ENCODE data around the gene OR5M11. TPM values are rescaled to one million over a fixed set of nuclear protein-coding genes. Genes with fewer than 3 reads are reported as not detected.
"Not testable (repeated sequence)": the region's sequence is repeated elsewhere in the genome, so short reads cannot be mapped to it uniquely, and the experiment has no call there.

Gene OR5M11
- polyA plus RNA-seq (2013, experiment 1 of 2) = not detected
- not detected for polyA plus RNA-seq (2013, experiment 2 of 2)

- Histone ChIP-seq H2BK5ac (ENCODE audit: low read length) (no peak within 1 kb of the TSS), H2BK120ac (ENCODE audit: low read depth, low read length) (no peak within 1 kb of the TSS), H2BK15ac (replicated peaks; ENCODE audit: low read depth) (no peak within 1 kb of the TSS), H3K79me1 (ENCODE audit: low read length) (no peaks in the 10 kb centered on the region), H4K5ac (ENCODE audit: low read length) (no peak within 1 kb of the TSS), H3K4me2 (ENCODE audit: low read length) (no peak within 1 kb of the TSS), H3K27ac (ENCODE audit: low read depth, low read length) (no peak within 1 kb of the TSS), H3K23ac (ENCODE audit: low read length) (no peak within 1 kb of the TSS), H3K9ac (ENCODE audit: low read length) (no peak within 1 kb of the TSS), H4K8ac (ENCODE audit: low read depth, low read length) (no peak within 1 kb of the TSS), H2AK5ac (ENCODE audit: low read length) (no peak within 1 kb of the TSS), H3K18ac (ENCODE audit: low read length) (no peak within 1 kb of the TSS), H3K27me3 (ENCODE audit: insufficient read depth, low read length, poor library complexity) (no peaks in the 10 kb centered on the region), H3K4ac (ENCODE audit: low read depth, low read length) (no peak within 1 kb of the TSS), H3K56ac (ENCODE audit: low read length) (no peak within 1 kb of the TSS), H3K36me3 (ENCODE audit: control insufficient read depth, insufficient read depth, low read length) (no peaks in the 10 kb centered on the region), H3K79me2 (ENCODE audit: control insufficient read depth, insufficient read depth, low read length) (no peaks in the 10 kb centered on the region), H3K4me1 (ENCODE audit: control insufficient read depth, low read depth, low read length) (no peaks in the 10 kb centered on the region), H3K4me3 (ENCODE audit: low read length) (no peak within 1 kb of the TSS)
- WGBS (ENCODE audit: extremely low coverage, insufficient coverage, low lambda C conversion rate) = no CpG with 5 or more reads among the region's 2 CpGs
- DNase-seq = no peak
Measured at GRCh38 chr11:56543157-56543556, at the start of gene OR5M11. Gene OR5M11, minus strand, starts transcription at chr11:56543257. Its CDS starts 0 bp downstream, at chr11:56543257.

GRCh38 chr11:56592088-56592717 lies 49.1 kb upstream of the OR5M11 start:
- H3K36me3 ChIP-seq (ENCODE audit: control insufficient read depth, insufficient read depth, low read length); DNase-seq; H2BK5ac ChIP-seq (ENCODE audit: low read length); H2BK120ac ChIP-seq (ENCODE audit: low read depth, low read length); H3K79me1 ChIP-seq (ENCODE audit: low read length); H3K4me1 ChIP-seq (ENCODE audit: control insufficient read depth, low read depth, low read length); H3K27ac ChIP-seq (ENCODE audit: low read depth, low read length); H4K5ac ChIP-seq (ENCODE audit: low read length); H2BK15ac ChIP-seq (replicated peaks; ENCODE audit: low read depth); H3K27me3 ChIP-seq (ENCODE audit: insufficient read depth, low read length, poor library complexity); H3K4me3 ChIP-seq (ENCODE audit: low read length); H4K8ac ChIP-seq (ENCODE audit: low read depth, low read length); H3K56ac ChIP-seq (ENCODE audit: low read length); H3K4me2 ChIP-seq (ENCODE audit: low read length); H3K79me2 ChIP-seq (ENCODE audit: control insufficient read depth, insufficient read depth, low read length); H3K9ac ChIP-seq (ENCODE audit: low read length); H3K23ac ChIP-seq (ENCODE audit: low read length); H3K18ac ChIP-seq (ENCODE audit: low read length); H3K4ac ChIP-seq (ENCODE audit: low read depth, low read length); H2AK5ac ChIP-seq (ENCODE audit: low read length): not testable (repeated sequence)
- WGBS (ENCODE audit: extremely low coverage, insufficient coverage, low lambda C conversion rate) = no CpG with 5 or more reads among the region's 20 CpGs

- H3K9ac ChIP-seq (ENCODE audit: low read length) = no peak within 1 kb of the TSS
- no peak within 1 kb of the TSS for H3K4ac ChIP-seq (ENCODE audit: low read depth, low read length)
- no peaks in the 10 kb centered on the region for H3K36me3 ChIP-seq (ENCODE audit: control insufficient read depth, insufficient read depth, low read length)
- WGBS (ENCODE audit: extremely low coverage, insufficient coverage, low lambda C conversion rate) = no CpG with 5 or more reads among the region's 3 CpGs
- no peak within 1 kb of the TSS for H3K18ac ChIP-seq (ENCODE audit: low read length)
- no peak within 1 kb of the TSS for H3K4me3 ChIP-seq (ENCODE audit: low read length)
- no peaks in the 10 kb centered on the region for H3K27me3 ChIP-seq (ENCODE audit: insufficient read depth, low read length, poor library complexity)
- no peaks in the 10 kb centered on the region for H3K79me2 ChIP-seq (ENCODE audit: control insufficient read depth, insufficient read depth, low read length)
- no peak within 1 kb of the TSS for H2BK5ac ChIP-seq (ENCODE audit: low read length)
- no peaks in the 10 kb centered on the region for H3K79me1 ChIP-seq (ENCODE audit: low read length)
- H2BK120ac ChIP-seq (ENCODE audit: low read depth, low read length) = no peak within 1 kb of the TSS
- no peak within 1 kb of the TSS for H4K5ac ChIP-seq (ENCODE audit: low read length)
- no peak within 1 kb of the TSS for H4K8ac ChIP-seq (ENCODE audit: low read depth, low read length)
- DNase-seq = no peak
- H3K23ac ChIP-seq (ENCODE audit: low read length) = no peak within 1 kb of the TSS
- no peak within 1 kb of the TSS for H3K27ac ChIP-seq (ENCODE audit: low read depth, low read length)
- H2AK5ac ChIP-seq (ENCODE audit: low read length) = no peak within 1 kb of the TSS
- H3K4me2 ChIP-seq (ENCODE audit: low read length) = no peak within 1 kb of the TSS
- no peak within 1 kb of the TSS for H2BK15ac ChIP-seq (replicated peaks; ENCODE audit: low read depth)
- H3K56ac ChIP-seq (ENCODE audit: low read length) = no peak within 1 kb of the TSS
- no peaks in the 10 kb centered on the region for H3K4me1 ChIP-seq (ENCODE audit: control insufficient read depth, low read depth, low read length)
Measured at GRCh38 chr11:56577621-56578020, 34.6 kb upstream of the OR5M11 start, which contains the start of gene OR5M10. Gene OR5M10, minus strand, starts transcription at chr11:56577721. Its CDS starts 0 bp downstream, at chr11:56577721.

- H3K36me3 ChIP-seq (ENCODE audit: control insufficient read depth, insufficient read depth, low read length) = no peaks in the 10 kb centered on the region
- H3K56ac ChIP-seq (ENCODE audit: low read length) = no peak overlapping the region
- H3K4ac ChIP-seq (ENCODE audit: low read depth, low read length) = no peak overlapping the region
Measured at GRCh38 chr11:56558574-56558973, 15.5 kb upstream of the OR5M11 start.

GRCh38 chr11:56554691-56555090 lies 11.6 kb upstream of the OR5M11 start:
- H4K8ac ChIP-seq (ENCODE audit: low read depth, low read length); H3K27me3 ChIP-seq (ENCODE audit: insufficient read depth, low read length, poor library complexity); H3K79me1 ChIP-seq (ENCODE audit: low read length); DNase-seq; H3K18ac ChIP-seq (ENCODE audit: low read length); H4K5ac ChIP-seq (ENCODE audit: low read length); H2BK15ac ChIP-seq (replicated peaks; ENCODE audit: low read depth); H3K4me1 ChIP-seq (ENCODE audit: control insufficient read depth, low read depth, low read length); H2BK5ac ChIP-seq (ENCODE audit: low read length); H3K56ac ChIP-seq (ENCODE audit: low read length); H2AK5ac ChIP-seq (ENCODE audit: low read length); H3K4me3 ChIP-seq (ENCODE audit: low read length); H3K4ac ChIP-seq (ENCODE audit: low read depth, low read length); H3K23ac ChIP-seq (ENCODE audit: low read length); H3K36me3 ChIP-seq (ENCODE audit: control insufficient read depth, insufficient read depth, low read length); H3K79me2 ChIP-seq (ENCODE audit: control insufficient read depth, insufficient read depth, low read length); H2BK120ac ChIP-seq (ENCODE audit: low read depth, low read length); H3K9ac ChIP-seq (ENCODE audit: low read length); H3K4me2 ChIP-seq (ENCODE audit: low read length); H3K27ac ChIP-seq (ENCODE audit: low read depth, low read length): not testable (repeated sequence)
- WGBS (ENCODE audit: extremely low coverage, insufficient coverage, low lambda C conversion rate) = no CpG with 5 or more reads among the region's 13 CpGs

More at GRCh38 chr11:56558574-56558973, 15.5 kb upstream of the OR5M11 start:
- H3K4me2 ChIP-seq (ENCODE audit: low read length) = no peak overlapping the region
- no peak overlapping the region for H2BK5ac ChIP-seq (ENCODE audit: low read length)
- no peaks in the 10 kb centered on the region for H3K79me1 ChIP-seq (ENCODE audit: low read length)
- H3K4me3 ChIP-seq (ENCODE audit: low read length) = no peak overlapping the region
- no peaks in the 10 kb centered on the region for H3K4me1 ChIP-seq (ENCODE audit: control insufficient read depth, low read depth, low read length)
- H2AK5ac ChIP-seq (ENCODE audit: low read length) = no peak overlapping the region
- DNase-seq = peak; percentile 7
- no peak overlapping the region for H3K27ac ChIP-seq (ENCODE audit: low read depth, low read length)
- WGBS (ENCODE audit: extremely low coverage, insufficient coverage, low lambda C conversion rate) = no CpG with 5 or more reads among the region's 6 CpGs
- no peak overlapping the region for H4K5ac ChIP-seq (ENCODE audit: low read length)
- H3K79me2 ChIP-seq (ENCODE audit: control insufficient read depth, insufficient read depth, low read length) = no peaks in the 10 kb centered on the region
- H2BK15ac ChIP-seq (replicated peaks; ENCODE audit: low read depth) = no peak overlapping the region
- H3K27me3 ChIP-seq (ENCODE audit: insufficient read depth, low read length, poor library complexity) = no peaks in the 10 kb centered on the region
- no peak overlapping the region for H2BK120ac ChIP-seq (ENCODE audit: low read depth, low read length)
- no peak overlapping the region for H4K8ac ChIP-seq (ENCODE audit: low read depth, low read length)
- H3K9ac ChIP-seq (ENCODE audit: low read length) = no peak overlapping the region
- H3K23ac ChIP-seq (ENCODE audit: low read length) = no peak overlapping the region
- no peak overlapping the region for H3K18ac ChIP-seq (ENCODE audit: low read length)

GRCh38 chr11:56545531-56545930 lies 2.5 kb upstream of the OR5M11 start:
- Histone ChIP-seq H3K27me3 (ENCODE audit: insufficient read depth, low read length, poor library complexity) (no peaks in the 10 kb centered on the region), H2BK5ac (ENCODE audit: low read length) (no peak overlapping the region), H4K5ac (ENCODE audit: low read length) (no peak overlapping the region), H3K4me1 (ENCODE audit: control insufficient read depth, low read depth, low read length) (no peaks in the 10 kb centered on the region), H2AK5ac (ENCODE audit: low read length) (no peak overlapping the region), H3K56ac (ENCODE audit: low read length) (no peak overlapping the region), H3K4me3 (ENCODE audit: low read length) (no peak overlapping the region), H2BK120ac (ENCODE audit: low read depth, low read length) (no peak overlapping the region), H3K79me2 (ENCODE audit: control insufficient read depth, insufficient read depth, low read length) (no peaks in the 10 kb centered on the region), H3K27ac (ENCODE audit: low read depth, low read length) (no peak overlapping the region), H3K18ac (ENCODE audit: low read length) (no peak overlapping the region), H3K4ac (ENCODE audit: low read depth, low read length) (no peak overlapping the region), H3K23ac (ENCODE audit: low read length) (no peak overlapping the region), H3K4me2 (ENCODE audit: low read length) (no peak overlapping the region), H3K9ac (ENCODE audit: low read length) (no peak overlapping the region), H2BK15ac (replicated peaks; ENCODE audit: low read depth) (no peak overlapping the region), H3K36me3 (ENCODE audit: control insufficient read depth, insufficient read depth, low read length) (no peaks in the 10 kb centered on the region), H4K8ac (ENCODE audit: low read depth, low read length) (no peak overlapping the region), H3K79me1 (ENCODE audit: low read length) (no peaks in the 10 kb centered on the region)
- no CpG with 5 or more reads among the region's 6 CpGs for WGBS (ENCODE audit: extremely low coverage, insufficient coverage, low lambda C conversion rate)
- DNase-seq = no peak
